Mammary epithelial cell (primary cell): ENCODE results near the gene FDX1.

Experiments used
- EZH2 ChIP-seq: IDR thresholded peaks from 2 replicates; pipeline ENCODE4 v1.6.1; 2012; ENCODE audit warnings: low read length, inconsistent platforms, borderline replicate concordance
- TF ChIP-seq, protein P1 (sequence below), 2 donors: IDR thresholded peaks in 1 of 2; conservative IDR thresholded peaks in 1 of 2; 2 replicates each; pipeline ENCODE4 v1.5.1; 2011 to 2012; ENCODE audit warnings: inconsistent platforms in 2 of 2, low read length in 2 of 2, mild to moderate bottlenecking in 2 of 2, control low read depth in 1 of 2, low read depth in 1 of 2; ENCODE audit not compliant: insufficient read depth in 1 of 2; ENCODE audit errors: extremely low read depth in 1 of 2

DNA sequence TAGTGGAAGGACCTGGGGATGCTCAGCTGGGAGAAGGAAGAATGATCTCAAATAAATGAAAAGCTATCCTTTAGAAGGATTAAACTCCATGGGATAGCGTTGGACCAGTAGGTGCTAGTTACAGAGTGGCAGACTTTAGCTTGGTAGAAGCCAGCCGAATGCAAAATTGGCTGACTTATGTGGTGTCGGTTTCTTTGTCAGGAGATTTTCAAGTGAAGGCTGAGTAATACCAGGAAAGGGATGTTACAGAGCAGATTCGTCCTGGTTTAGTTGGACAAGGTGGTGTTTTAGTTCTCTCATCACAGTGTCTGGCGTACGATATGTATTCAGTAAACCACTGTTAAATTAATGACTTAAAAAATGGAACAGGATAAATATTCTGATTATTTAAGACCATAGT is 26.0 kb downstream of the FDX1 start:
- TF ChIP-seq, protein P1, sequence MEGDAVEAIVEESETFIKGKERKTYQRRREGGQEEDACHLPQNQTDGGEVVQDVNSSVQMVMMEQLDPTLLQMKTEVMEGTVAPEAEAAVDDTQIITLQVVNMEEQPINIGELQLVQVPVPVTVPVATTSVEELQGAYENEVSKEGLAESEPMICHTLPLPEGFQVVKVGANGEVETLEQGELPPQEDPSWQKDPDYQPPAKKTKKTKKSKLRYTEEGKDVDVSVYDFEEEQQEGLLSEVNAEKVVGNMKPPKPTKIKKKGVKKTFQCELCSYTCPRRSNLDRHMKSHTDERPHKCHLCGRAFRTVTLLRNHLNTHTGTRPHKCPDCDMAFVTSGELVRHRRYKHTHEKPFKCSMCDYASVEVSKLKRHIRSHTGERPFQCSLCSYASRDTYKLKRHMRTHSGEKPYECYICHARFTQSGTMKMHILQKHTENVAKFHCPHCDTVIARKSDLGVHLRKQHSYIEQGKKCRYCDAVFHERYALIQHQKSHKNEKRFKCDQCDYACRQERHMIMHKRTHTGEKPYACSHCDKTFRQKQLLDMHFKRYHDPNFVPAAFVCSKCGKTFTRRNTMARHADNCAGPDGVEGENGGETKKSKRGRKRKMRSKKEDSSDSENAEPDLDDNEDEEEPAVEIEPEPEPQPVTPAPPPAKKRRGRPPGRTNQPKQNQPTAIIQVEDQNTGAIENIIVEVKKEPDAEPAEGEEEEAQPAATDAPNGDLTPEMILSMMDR (conservative IDR thresholded peaks at IDR 0.05 in 1 of 2, IDR thresholded peaks at IDR 0.05 in 1 of 2; ENCODE audit: extremely low read depth in 1 of 2, insufficient read depth in 1 of 2, low read depth in 1 of 2, low read length in 2 of 2) = no peak
- TF ChIP-seq EZH2 = no peak
